OCI-LY7 (cell line): ENCODE measurements around the gene CYP1B1.

Experiments used
- CTCF ChIP-seq: fragments of 200-600 bp; sonication (generic); conservative IDR thresholded peaks from 2 replicates; pipeline ENCODE4 v1.5.1; 2014; ENCODE audit warnings: mild to moderate bottlenecking, antibody characterized with exemption, low read length, moderate library complexity, mixed read lengths
- EZH2phosphoT487 ChIP-seq: fragments of 200-600 bp; sonication (generic); IDR thresholded peaks from 2 replicates; pipeline ENCODE4 v1.6.1; 2018; ENCODE audit warnings: low read depth, borderline replicate concordance, mild to moderate bottlenecking, mixed run types, antibody characterized with exemption, low read length, moderate library complexity, mixed read lengths

- TF ChIP-seq CTCF = no peak
- no peak for TF ChIP-seq EZH2phosphoT487
Observed at GRCh38 chr2:38105922-38106321, 30.0 kb upstream of the CYP1B1 start.
